A549 (cell line): ENCODE results near the gene MGMT. TPM values are rescaled to one million over a fixed set of nuclear protein-coding genes. Genes with fewer than 3 reads are reported as not detected.

Experiments
- ATAC-seq, 2 experiments: fragments of 200-7000 bp in 1 of 2; fragments of >200 bp in 1 of 2; cut with Nextera tagmentation in 1 of 2; cut with Tn5 transposase in 1 of 2; 3 replicates each; pipeline versions ENCODE4 v1.8.0 to v1.9.1; 2018 to 2020; ENCODE audit warnings: mild to moderate bottlenecking in 1 of 2, moderate library complexity in 1 of 2
- CTCF ChIA-PET: fragments of 300-600 bp; sonication (Branson Sonifier 250); formaldehyde crosslinking; extraction: SDS; loops from one replicate; lab custom pipeline; 2021; ENCODE audit warnings: antibody characterized with exemption, inconsistent platforms; lab: Yijun Ruan, JAX
- POLR2A ChIA-PET: fragments of 350-600 bp; formaldehyde crosslinking; extraction: SDS; loops from one replicate; lab custom pipeline; 2021; ENCODE audit warnings: antibody characterized with exemption, inconsistent platforms; lab: Yijun Ruan, JAX
- DNase-seq, 2 experiments: peaks; one replicate each; pipeline versions ENCODE4 v3.0.0 to v3.0.0-alpha.2; 2011 to 2016; ENCODE audit warnings: low read depth in 1 of 2, low spot score in 1 of 2
- FAIRE-seq: peaks from 2 replicates; lab custom pipeline; 2011; peaks lifted over from hg19 to GRCh38; lab: Jason Lieb, UNC
- H3K27ac ChIP-seq, 2 experiments: fragments of >200 bp; sonication (Bioruptor Twin); formaldehyde crosslinking; 3 replicates each; pipeline ENCODE4 v1.5.1; 2016 to 2017
- H3K4me1 ChIP-seq: fragments of >200 bp; sonication (Bioruptor Twin); formaldehyde crosslinking; 3 replicates; pipeline ENCODE4 v1.6.1; 2016
- H3K4me2 ChIP-seq: fragments of >200 bp; sonication (Bioruptor Twin); formaldehyde crosslinking; 3 replicates; pipeline ENCODE4 v1.6.1; 2016
- H3K4me3 ChIP-seq: fragments of >200 bp; sonication (Bioruptor Twin); formaldehyde crosslinking; 3 replicates; pipeline ENCODE4 v1.5.1; 2016
- H3K9me3 ChIP-seq: fragments of >200 bp; sonication (Bioruptor Twin); formaldehyde crosslinking; 3 replicates; pipeline ENCODE4 v1.6.1; 2016
- BHLHE40 ChIP-seq: IDR thresholded peaks from 2 replicates; pipeline ENCODE4 v1.6.1; 2012; ENCODE audit warnings: low read depth, low read length, inconsistent platforms
- CBX8 ChIP-seq: fragments of 200-600 bp; sonication (generic); IDR thresholded peaks from 2 replicates; pipeline ENCODE4 v1.6.1; 2016
- CEBPB ChIP-seq, 2 experiments: fragments of >200 bp in 1 of 2; sonication (Bioruptor Twin) in 1 of 2; formaldehyde crosslinking in 1 of 2; IDR thresholded peaks; 2 replicates each; pipeline ENCODE4 v1.6.1; 2012 to 2016
- CHD2 ChIP-seq: fragments of 150-350 bp; IDR thresholded peaks from 2 replicates; pipeline ENCODE4 v1.6.1; 2014; ENCODE audit warnings: low read length; ENCODE audit not compliant: partially characterized antibody
- ELK1 ChIP-seq: fragments of 150-350 bp; IDR thresholded peaks from 2 replicates; pipeline ENCODE4 v1.6.1; 2014; ENCODE audit warnings: low read depth, mild to moderate bottlenecking, low read length
- FOXS1 ChIP-seq: fragments of 250-450 bp; sonication (Bioruptor Pico); IDR thresholded peaks from 2 replicates; pipeline ENCODE4 v1.5.0; 2020; ENCODE audit warnings: mild to moderate bottlenecking, moderate library complexity
- HDAC2 ChIP-seq: fragments of 200-600 bp; sonication (generic); IDR thresholded peaks from 2 replicates; pipeline ENCODE4 v1.6.1; 2016
- HEYL ChIP-seq: fragments of 250-450 bp; sonication (Bioruptor Pico); IDR thresholded peaks from 2 replicates; pipeline ENCODE4 v1.8.0; 2021; ENCODE audit warnings: mild to moderate bottlenecking, moderate library complexity
- HMGXB4 ChIP-seq: fragments of 250-450 bp; sonication (Bioruptor Pico); IDR thresholded peaks from 2 replicates; pipeline ENCODE4 v1.5.0; 2021; ENCODE audit warnings: mild to moderate bottlenecking, moderate library complexity, borderline replicate concordance
- HOXB5 ChIP-seq: fragments of 250-450 bp; sonication (Bioruptor Pico); IDR thresholded peaks from 2 replicates; pipeline ENCODE4 v1.5.0; 2020; ENCODE audit warnings: mild to moderate bottlenecking, moderate library complexity
- KDM1A ChIP-seq: fragments of 200-600 bp; sonication (generic); IDR thresholded peaks from 2 replicates; pipeline ENCODE4 v1.6.1; 2016; ENCODE audit warnings: low read depth, mild to moderate bottlenecking
- MAFK ChIP-seq: fragments of 450-650 bp; IDR thresholded peaks from 2 replicates; pipeline ENCODE4 v1.6.1; 2014; ENCODE audit not compliant: partially characterized antibody
- MYC ChIP-seq: IDR thresholded peaks from 2 replicates; pipeline ENCODE4 v1.6.1; 2012; ENCODE audit warnings: mild to moderate bottlenecking, inconsistent platforms, low read length, improper control_type of control experiment, borderline replicate concordance
- NFE2L2 ChIP-seq: fragments of 150-350 bp; conservative IDR thresholded peaks from 2 replicates; pipeline ENCODE4 v1.6.1; 2014; ENCODE audit warnings: low read length
- NR3C1 ChIP-seq: fragments of >200 bp; sonication (Bioruptor Twin); formaldehyde crosslinking; IDR thresholded peaks from 3 replicates; pipeline ENCODE4 v1.6.1; 2017
- PHF8 ChIP-seq: fragments of 200-600 bp; sonication (generic); IDR thresholded peaks from 2 replicates; pipeline ENCODE4 v1.6.1; 2016; ENCODE audit warnings: low read depth, mild to moderate bottlenecking, antibody characterized with exemption, moderate library complexity, borderline replicate concordance
- POLR2AphosphoS2 ChIP-seq: conservative IDR thresholded peaks from 2 replicates; pipeline ENCODE4 v1.6.1; 2012; ENCODE audit warnings: low read length, improper control_type of control experiment, inconsistent platforms
- TFCP2L1 ChIP-seq: fragments of 250-450 bp; sonication (Bioruptor Pico); IDR thresholded peaks from 2 replicates; pipeline ENCODE4 v1.5.0; 2021; ENCODE audit warnings: mild to moderate bottlenecking
- TP53 ChIP-seq: fragments of 250-450 bp; sonication (Bioruptor Pico); IDR thresholded peaks from 2 replicates; pipeline ENCODE4 v1.5.0; 2021; ENCODE audit warnings: mild to moderate bottlenecking, moderate library complexity
- USF2 ChIP-seq: fragments of 450-650 bp; IDR thresholded peaks from 2 replicates; pipeline ENCODE4 v1.6.1; 2014; ENCODE audit warnings: antibody characterized with exemption
- ZSCAN20 ChIP-seq: fragments of 250-450 bp; sonication (Bioruptor Pico); IDR thresholded peaks from 2 replicates; pipeline ENCODE4 v1.8.0; 2022; ENCODE audit warnings: mild to moderate bottlenecking, moderate library complexity
- WGBS: methylation state at CpG from one replicate; pipeline ENCODE4 v1.1.6; 2017; ENCODE audit errors: missing lambda C conversion rate; 5-methylcytosine and 5-hydroxymethylcytosine counted together
- polyA plus RNA-seq, 4 experiments: library from polyadenylated mRNA; depleted of rRNA in 3 of 4; stranded (reverse); fragments of >200 nt; fragmentation: RNase III in 1 of 4; extraction: RNeasy Plus Mini Kit Qiagen cat#74134 plus additional on column Dnase treatment in 1 of 4; gene quantifications; 2 replicates in 3 of 4; 3 replicates in 1 of 4; pipeline ENCODE4 v1.2.3, GENCODE V29; 2011 to 2017
- TF ChIP-seq, protein P1 (sequence below): IDR thresholded peaks from 2 replicates; pipeline ENCODE4 v1.6.1; 2012

Gene MGMT
- polyA plus RNA-seq, 2 of the 4 experiments (the other 2 are of a cell fraction): 4.9 to 5.2 TPM

DNA sequence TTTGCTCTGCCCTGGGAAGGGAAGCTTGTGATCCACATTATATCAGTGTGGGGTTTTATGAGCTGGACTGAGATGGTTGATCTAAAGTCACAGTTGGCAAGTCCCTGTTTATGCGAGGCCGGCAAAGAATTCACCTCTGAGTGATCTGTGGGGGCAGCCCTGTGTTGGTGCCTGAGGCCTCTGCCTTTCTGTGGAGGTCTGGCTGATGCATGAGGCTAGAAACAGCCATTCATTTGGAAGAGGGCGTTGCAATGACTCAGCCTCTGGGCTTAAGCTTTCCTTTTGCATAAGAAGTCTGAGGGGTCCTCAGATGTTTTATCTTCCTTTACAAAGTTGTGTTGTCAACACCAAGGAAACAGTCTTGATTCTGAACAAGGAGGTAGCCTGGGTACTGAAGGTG, 126.9 kb downstream of the MGMT start (continued):
- TF ChIP-seq, protein P1, sequence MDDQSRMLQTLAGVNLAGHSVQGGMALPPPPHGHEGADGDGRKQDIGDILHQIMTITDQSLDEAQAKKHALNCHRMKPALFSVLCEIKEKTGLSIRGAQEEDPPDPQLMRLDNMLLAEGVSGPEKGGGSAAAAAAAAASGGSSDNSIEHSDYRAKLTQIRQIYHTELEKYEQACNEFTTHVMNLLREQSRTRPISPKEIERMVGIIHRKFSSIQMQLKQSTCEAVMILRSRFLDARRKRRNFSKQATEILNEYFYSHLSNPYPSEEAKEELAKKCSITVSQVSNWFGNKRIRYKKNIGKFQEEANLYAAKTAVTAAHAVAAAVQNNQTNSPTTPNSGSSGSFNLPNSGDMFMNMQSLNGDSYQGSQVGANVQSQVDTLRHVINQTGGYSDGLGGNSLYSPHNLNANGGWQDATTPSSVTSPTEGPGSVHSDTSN: no peak
- no peak for TF ChIP-seq MAFK
- no peak for TF ChIP-seq ELK1
- no peak for TF ChIP-seq KDM1A
- no peak for TF ChIP-seq HDAC2

GRCh38 chr10:129594811-129595210, 127.8 kb downstream of the MGMT start:
- CTCF ChIA-PET: interaction anchor here (0.7 kb wide), 1 partner anchor 306 kb away, joined by 3 read pairs; no protein-coding TSS in a partner anchor
- ATAC-seq (no peak), DNase-seq (no peak)
- 39% methylated on average over 15 of the region's 15 CpGs for WGBS
- H3K4me2 ChIP-seq: no peak overlapping the region
- TF ChIP-seq POLR2AphosphoS2: no peak
- no peak for TF ChIP-seq ELK1
- TF ChIP-seq HEYL (CRISPR knock-in tag): no peak
- TF ChIP-seq HMGXB4: no peak
- no peak for TF ChIP-seq CHD2
- TF ChIP-seq TP53: no peak
- TF ChIP-seq PHF8: no peak
- no peak for TF ChIP-seq NR3C1
- no peak for TF ChIP-seq BHLHE40
- no peak for TF ChIP-seq HOXB5 (CRISPR knock-in tag)
- TF ChIP-seq CEBPB (IDR thresholded peaks at IDR 0.05): no peak
- TF ChIP-seq NFE2L2: no peak
- TF ChIP-seq KDM1A: no peak
- no peak for TF ChIP-seq TFCP2L1 (CRISPR knock-in tag)
- TF ChIP-seq MYC: no peak
- TF ChIP-seq, all 56 proteins: peak for 0
- Histone ChIP-seq H3K27ac (no peak overlapping the region), H3K9me3 (no peaks in the 10 kb centered on the region), H3K4me3 (no peak overlapping the region), H3K4me1 (no peaks in the 10 kb centered on the region)
- FAIRE-seq: no peak
- POLR2A ChIA-PET: no interaction called here

- TF ChIP-seq CHD2 (no peak), NFE2L2 (no peak), HEYL (CRISPR knock-in tag) (no peak), HDAC2 (no peak), ZSCAN20 (no peak), USF2 (no peak), TP53 (no peak), HMGXB4 (no peak), FOXS1 (CRISPR knock-in tag) (no peak), PHF8 (no peak), MAFK (no peak), POLR2AphosphoS2 (no peak), CBX8 (no peak)
- Histone ChIP-seq H3K4me1 (no peaks in the 10 kb centered on the region), H3K9me3 (no peaks in the 10 kb centered on the region), H3K4me2 (no peak overlapping the region), H3K4me3 (no peak overlapping the region), H3K27ac (no peak overlapping the region)
- ATAC-seq (no peak), FAIRE-seq (no peak), DNase-seq (no peak)
- ChIA-PET POLR2A (no interaction called here), CTCF (no interaction called here)
- 46% methylated on average over 4 of the region's 4 CpGs for WGBS
These were observed 131.4 kb downstream of the MGMT start for GRCh38 chr10:129598413-129598812.
